ENCODE data around the gene BEGAIN.

- TF ChIP-seq, protein P1, sequence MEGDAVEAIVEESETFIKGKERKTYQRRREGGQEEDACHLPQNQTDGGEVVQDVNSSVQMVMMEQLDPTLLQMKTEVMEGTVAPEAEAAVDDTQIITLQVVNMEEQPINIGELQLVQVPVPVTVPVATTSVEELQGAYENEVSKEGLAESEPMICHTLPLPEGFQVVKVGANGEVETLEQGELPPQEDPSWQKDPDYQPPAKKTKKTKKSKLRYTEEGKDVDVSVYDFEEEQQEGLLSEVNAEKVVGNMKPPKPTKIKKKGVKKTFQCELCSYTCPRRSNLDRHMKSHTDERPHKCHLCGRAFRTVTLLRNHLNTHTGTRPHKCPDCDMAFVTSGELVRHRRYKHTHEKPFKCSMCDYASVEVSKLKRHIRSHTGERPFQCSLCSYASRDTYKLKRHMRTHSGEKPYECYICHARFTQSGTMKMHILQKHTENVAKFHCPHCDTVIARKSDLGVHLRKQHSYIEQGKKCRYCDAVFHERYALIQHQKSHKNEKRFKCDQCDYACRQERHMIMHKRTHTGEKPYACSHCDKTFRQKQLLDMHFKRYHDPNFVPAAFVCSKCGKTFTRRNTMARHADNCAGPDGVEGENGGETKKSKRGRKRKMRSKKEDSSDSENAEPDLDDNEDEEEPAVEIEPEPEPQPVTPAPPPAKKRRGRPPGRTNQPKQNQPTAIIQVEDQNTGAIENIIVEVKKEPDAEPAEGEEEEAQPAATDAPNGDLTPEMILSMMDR (IDR thresholded peaks at IDR 0.05; ENCODE audit: low read depth, low read length, poor library complexity, severe bottlenecking): no peak
- no peak for TF ChIP-seq EZH2phosphoT487 (IDR thresholded peaks at IDR 0.05; ENCODE audit: borderline replicate concordance, low read length)
Observed at GRCh38 chr14:100566119-100566518, 21.1 kb downstream of the BEGAIN start.

All from DOHH2 (cell line).